ENCODE results near the gene ENDOU.

The ENDOU gene

DNA sequence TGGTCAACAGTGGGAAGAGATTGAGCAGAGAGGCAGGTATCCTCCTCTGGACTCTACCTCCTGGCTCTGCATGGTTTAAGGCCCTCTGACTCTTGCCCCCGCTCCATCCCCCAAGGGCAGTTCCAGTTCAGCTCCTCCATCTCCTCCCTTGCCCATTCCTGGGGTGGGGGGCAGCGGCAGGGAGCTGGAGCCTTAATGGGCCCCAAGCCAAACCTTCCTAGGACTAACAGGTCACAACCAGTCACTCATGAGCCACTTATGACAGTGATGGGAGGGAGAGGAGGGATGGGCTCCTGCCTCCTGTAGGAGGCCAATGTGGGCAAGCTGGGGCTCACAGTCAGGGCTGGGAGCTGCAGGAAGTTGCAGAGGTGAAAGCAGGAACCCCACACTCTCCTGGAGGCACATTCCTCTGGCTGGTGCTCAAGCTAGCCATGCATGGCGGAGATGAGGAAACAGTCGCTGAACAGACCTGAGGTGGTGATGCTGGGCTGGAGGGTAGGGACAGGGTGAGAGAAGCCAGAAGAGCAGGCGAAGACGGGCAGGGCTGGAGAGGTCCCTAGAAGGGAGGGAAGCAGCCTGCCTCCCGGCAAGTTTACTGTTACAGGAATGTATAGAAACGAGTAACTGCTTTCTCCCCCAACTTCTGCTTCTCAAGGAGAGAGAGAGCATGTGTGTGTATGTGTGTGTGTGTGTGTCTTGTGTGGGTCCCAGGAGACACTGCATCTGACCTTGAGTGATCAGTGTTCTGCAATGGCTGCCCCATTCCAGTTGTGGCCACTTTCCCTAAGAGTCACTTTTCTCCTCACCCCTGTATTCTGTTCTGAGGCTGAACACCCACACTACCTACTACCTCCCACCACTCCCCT is 38.4 kb upstream of the ENDOU start:
- H3K27ac ChIP-seq = no peak overlapping the region

DNA sequence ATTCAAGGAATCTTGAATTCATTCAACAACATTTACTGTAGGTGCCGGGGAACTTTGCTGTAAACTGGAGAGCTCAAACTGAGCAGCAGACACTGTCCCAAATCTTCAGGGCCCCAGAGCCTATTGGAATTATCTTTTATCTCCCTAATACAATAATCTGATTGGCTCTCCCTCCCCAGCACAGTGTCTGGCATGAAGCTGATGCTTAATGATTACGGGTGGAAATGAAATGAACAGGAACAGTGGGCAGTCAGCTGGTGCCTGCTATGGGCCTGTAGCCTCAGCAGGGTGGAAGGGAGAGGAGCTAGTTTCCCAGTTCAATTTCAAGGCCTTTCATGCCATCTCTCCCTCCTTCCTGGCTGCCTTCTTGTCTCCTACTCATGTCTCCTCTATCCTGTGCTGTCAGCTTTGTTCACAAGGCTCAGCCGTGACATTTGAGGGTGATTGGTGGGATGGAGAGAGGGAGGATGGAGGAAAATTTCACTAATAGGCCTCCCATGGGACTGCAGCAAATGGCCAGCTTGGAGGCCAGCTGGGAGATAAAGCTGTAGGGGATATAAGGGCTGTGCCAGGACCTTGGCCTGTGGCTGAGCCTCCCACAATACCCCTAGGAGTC is 37.7 kb upstream of the ENDOU start:
- H3K27ac ChIP-seq = no peak overlapping the region
- TF ChIP-seq, protein P1, sequence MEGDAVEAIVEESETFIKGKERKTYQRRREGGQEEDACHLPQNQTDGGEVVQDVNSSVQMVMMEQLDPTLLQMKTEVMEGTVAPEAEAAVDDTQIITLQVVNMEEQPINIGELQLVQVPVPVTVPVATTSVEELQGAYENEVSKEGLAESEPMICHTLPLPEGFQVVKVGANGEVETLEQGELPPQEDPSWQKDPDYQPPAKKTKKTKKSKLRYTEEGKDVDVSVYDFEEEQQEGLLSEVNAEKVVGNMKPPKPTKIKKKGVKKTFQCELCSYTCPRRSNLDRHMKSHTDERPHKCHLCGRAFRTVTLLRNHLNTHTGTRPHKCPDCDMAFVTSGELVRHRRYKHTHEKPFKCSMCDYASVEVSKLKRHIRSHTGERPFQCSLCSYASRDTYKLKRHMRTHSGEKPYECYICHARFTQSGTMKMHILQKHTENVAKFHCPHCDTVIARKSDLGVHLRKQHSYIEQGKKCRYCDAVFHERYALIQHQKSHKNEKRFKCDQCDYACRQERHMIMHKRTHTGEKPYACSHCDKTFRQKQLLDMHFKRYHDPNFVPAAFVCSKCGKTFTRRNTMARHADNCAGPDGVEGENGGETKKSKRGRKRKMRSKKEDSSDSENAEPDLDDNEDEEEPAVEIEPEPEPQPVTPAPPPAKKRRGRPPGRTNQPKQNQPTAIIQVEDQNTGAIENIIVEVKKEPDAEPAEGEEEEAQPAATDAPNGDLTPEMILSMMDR (conservative IDR thresholded peaks at IDR 0.05) = no peak

More for the DNA sequence above, 38.4 kb upstream of the ENDOU start:
- TF ChIP-seq, protein P1 (conservative IDR thresholded peaks at IDR 0.05) = no peak

DNA sequence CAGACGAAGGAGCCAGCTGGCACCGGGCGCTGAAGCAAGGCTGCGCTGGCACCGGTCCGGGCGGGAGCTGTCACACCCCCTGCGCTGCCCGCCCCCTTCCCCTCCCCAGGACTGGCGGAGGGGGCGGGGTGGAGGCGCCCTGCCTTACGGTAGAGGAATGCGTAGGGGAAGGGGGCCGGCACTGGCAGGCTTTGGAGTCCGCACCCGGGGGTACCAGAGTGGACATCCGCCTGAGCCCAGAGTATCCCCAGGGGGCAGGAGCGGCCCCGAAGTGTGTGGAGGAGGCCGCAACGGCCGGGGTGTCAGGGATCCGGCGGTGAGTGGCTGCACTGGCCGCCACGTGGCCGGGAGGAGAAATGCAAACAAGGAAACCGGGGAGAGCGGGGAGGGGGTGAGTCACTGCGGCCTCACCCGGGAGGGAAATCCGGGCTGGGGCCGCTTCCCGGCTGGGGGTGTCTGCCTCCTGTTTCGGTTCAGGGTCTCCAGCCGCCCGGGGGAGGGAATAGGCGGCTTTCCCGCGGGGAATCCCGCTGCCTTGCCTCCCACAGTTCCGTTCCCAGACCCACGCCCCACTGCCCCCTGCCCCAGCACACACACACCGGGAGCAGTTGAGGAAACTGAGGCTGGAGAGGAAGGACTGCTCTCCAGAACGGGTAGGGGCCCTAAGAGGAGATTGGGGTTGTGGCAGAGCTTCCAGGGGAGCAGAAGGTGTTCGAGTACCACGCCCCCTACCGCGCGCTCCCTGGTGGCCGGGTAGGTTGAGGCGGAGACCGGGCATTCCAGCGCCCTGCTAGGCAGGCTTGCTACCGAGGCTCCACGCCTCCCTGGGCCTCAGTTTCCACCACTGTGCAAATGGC is 33.8 kb upstream of the ENDOU start, which contains the start of gene RAPGEF3:
Gene RAPGEF3 (minus strand): TSS at position 47 of the 857 bp plus-strand sequence. CDS start 324 bp downstream, outside the sequence.
- TF ChIP-seq, protein P1 (conservative IDR thresholded peaks at IDR 0.05) = peak; percentile 75
- peak within 1 kb of the TSS; percentile 78 for H3K27ac ChIP-seq

DNA sequence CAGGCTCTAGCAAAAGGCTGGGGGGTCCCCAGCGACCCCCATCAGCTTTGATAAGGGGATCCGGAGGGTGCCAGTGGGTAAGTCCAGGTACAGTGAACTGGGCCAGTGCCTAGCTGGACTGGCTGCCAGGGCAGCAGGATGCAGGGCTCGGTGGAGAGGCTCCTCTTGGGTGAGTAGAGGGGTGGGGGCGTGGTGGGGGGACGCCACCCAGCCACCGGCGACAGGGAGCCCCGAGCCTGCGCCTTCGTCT is 33.2 kb upstream of the ENDOU start:
- TF ChIP-seq, protein P1 (conservative IDR thresholded peaks at IDR 0.05) = no peak
- H3K27ac ChIP-seq = peak overlapping the region; percentile 78

DNA sequence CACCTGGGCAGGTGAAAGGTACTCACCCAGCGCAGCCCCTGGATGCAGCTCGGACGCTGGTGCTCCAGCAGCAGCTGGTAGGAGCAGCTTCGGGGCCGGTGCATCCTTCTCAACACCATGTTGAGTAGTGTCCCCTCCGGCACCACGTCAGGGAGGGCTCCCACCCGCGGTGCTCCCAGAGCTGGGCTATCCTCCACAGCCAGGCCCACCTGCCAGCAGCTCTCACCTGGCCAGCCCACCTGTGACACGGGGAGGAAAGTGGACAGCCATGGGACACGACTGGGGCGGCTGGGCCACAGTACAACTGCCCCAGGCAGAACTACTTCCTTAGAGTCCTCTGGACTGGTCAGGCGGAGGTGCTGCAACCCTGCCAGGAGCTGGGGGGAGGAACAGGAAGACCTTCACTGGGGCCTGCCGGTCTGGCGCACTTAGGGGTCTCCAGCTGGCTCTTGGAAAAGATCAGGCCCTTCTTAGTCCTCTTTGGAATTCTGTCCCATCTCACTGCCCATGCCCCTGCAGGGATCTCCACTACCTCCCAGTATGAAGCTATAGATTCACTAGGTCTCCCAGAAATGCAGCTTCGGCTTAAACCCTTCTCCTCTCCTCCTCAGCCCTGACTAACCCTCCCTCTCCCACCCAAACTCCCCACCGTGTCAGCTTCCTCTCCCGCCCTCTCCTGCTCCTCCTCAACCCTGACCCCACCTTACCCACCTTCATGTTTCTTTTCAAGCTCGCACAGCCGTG is 32.7 kb upstream of the ENDOU start:
- H3K27ac ChIP-seq = peak overlapping the region; percentile 78; the same call in 1 of the 2 replicates
- TF ChIP-seq, protein P1 (conservative IDR thresholded peaks at IDR 0.05) = no peak

DNA sequence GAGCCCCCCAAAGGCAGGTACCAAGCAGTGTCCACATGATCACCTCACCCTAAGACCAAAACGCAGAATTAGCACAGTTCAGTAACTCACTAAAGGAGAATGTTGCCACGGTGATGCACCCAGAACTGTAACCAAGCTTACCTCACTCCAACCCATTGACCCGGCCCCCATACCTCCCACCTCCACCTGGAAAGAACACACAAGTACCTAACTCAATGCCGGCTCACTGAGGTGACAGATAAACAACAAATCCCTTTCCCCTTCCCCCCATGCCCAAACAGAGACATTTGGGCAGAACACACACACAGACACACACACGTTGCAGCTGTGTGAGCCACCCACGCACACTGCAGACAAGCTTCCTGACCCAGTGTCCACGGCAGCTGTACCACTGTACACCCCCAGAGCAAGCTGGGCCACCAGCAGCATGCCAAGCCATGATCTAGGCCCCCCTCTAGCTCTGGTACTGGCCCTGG is 32.1 kb upstream of the ENDOU start:
- TF ChIP-seq, protein P1 (conservative IDR thresholded peaks at IDR 0.05) = no peak
- H3K27ac ChIP-seq = peak overlapping the region; percentile 78; the same call in 1 of the 2 replicates

All from VCaP (cell line).